ENCODE measurements around the gene CCDC39.

The CCDC39 gene

GRCh38 chr3:180590396-180590795 lies 88.9 kb downstream of the CCDC39 start:
- no peak overlapping the region for H3K4me3 ChIP-seq (ENCODE audit: low read length)
- H3K4me1 ChIP-seq (ENCODE audit: control insufficient read depth, low read depth, low read length): peaks cover 4% of the 10 kb centered on the region
- no peaks in the 10 kb centered on the region for H3K9me3 ChIP-seq (ENCODE audit: control insufficient read depth, low read depth, low read length)
- H3K36me3 ChIP-seq (ENCODE audit: control insufficient read depth, low read depth, low read length): no peaks in the 10 kb centered on the region
- no peak overlapping the region for H3K27ac ChIP-seq (ENCODE audit: low read length)
- H3K27me3 ChIP-seq (ENCODE audit: control insufficient read depth, insufficient read depth, low read length): no peaks in the 10 kb centered on the region
- no peak overlapping the region for H3K9ac ChIP-seq (ENCODE audit: low read length)

GRCh38 chr3:180580934-180581333 lies 98.4 kb downstream of the CCDC39 start:
- Histone ChIP-seq H3K4me3 (ENCODE audit: low read length) (no peak overlapping the region), H3K36me3 (ENCODE audit: control insufficient read depth, low read depth, low read length) (no peaks in the 10 kb centered on the region), H3K27me3 (ENCODE audit: control insufficient read depth, insufficient read depth, low read length) (no peaks in the 10 kb centered on the region), H3K9ac (ENCODE audit: low read length) (no peak overlapping the region), H3K9me3 (ENCODE audit: control insufficient read depth, low read depth, low read length) (no peaks in the 10 kb centered on the region), H3K27ac (ENCODE audit: low read length) (no peak overlapping the region), H3K4me1 (ENCODE audit: control insufficient read depth, low read depth, low read length) (peaks cover 4% of the 10 kb centered on the region)

- H3K4me3 ChIP-seq (ENCODE audit: low read length): no peak overlapping the region
- H3K27me3 ChIP-seq (ENCODE audit: control insufficient read depth, insufficient read depth, low read length): no peaks in the 10 kb centered on the region
- peaks cover 3% of the 10 kb centered on the region for H3K4me1 ChIP-seq (ENCODE audit: control insufficient read depth, low read depth, low read length)
- H3K9me3 ChIP-seq (ENCODE audit: control insufficient read depth, low read depth, low read length): no peaks in the 10 kb centered on the region
- no peaks in the 10 kb centered on the region for H3K36me3 ChIP-seq (ENCODE audit: control insufficient read depth, low read depth, low read length)
- H3K27ac ChIP-seq (ENCODE audit: low read length): no peak overlapping the region
- no peak overlapping the region for H3K9ac ChIP-seq (ENCODE audit: low read length)
These were observed 103.7 kb downstream of the CCDC39 start for GRCh38 chr3:180575571-180575970.

- Histone ChIP-seq H3K36me3 (ENCODE audit: control insufficient read depth, low read depth, low read length) (no peaks in the 10 kb centered on the region), H3K9me3 (ENCODE audit: control insufficient read depth, low read depth, low read length) (no peaks in the 10 kb centered on the region), H3K9ac (ENCODE audit: low read length) (no peak overlapping the region), H3K4me1 (ENCODE audit: control insufficient read depth, low read depth, low read length) (peaks cover 3% of the 10 kb centered on the region), H3K27ac (ENCODE audit: low read length) (no peak overlapping the region), H3K4me3 (ENCODE audit: low read length) (no peak overlapping the region), H3K27me3 (ENCODE audit: control insufficient read depth, insufficient read depth, low read length) (no peaks in the 10 kb centered on the region)
These were observed 107.3 kb downstream of the CCDC39 start for GRCh38 chr3:180571831-180572598.

GRCh38 chr3:180570238-180570637 lies 109.1 kb downstream of the CCDC39 start:
- H3K9me3 ChIP-seq (ENCODE audit: control insufficient read depth, low read depth, low read length): no peaks in the 10 kb centered on the region
- no peaks in the 10 kb centered on the region for H3K36me3 ChIP-seq (ENCODE audit: control insufficient read depth, low read depth, low read length)
- no peak overlapping the region for H3K4me3 ChIP-seq (ENCODE audit: low read length)
- no peak overlapping the region for H3K27ac ChIP-seq (ENCODE audit: low read length)
- peaks cover 3% of the 10 kb centered on the region for H3K4me1 ChIP-seq (ENCODE audit: control insufficient read depth, low read depth, low read length)
- no peak overlapping the region for H3K9ac ChIP-seq (ENCODE audit: low read length)
- H3K27me3 ChIP-seq (ENCODE audit: control insufficient read depth, insufficient read depth, low read length): no peaks in the 10 kb centered on the region

GRCh38 chr3:180564676-180565075 lies 114.6 kb downstream of the CCDC39 start:
- no peak overlapping the region for H3K27ac ChIP-seq (ENCODE audit: low read length)
- no peaks in the 10 kb centered on the region for H3K27me3 ChIP-seq (ENCODE audit: control insufficient read depth, insufficient read depth, low read length)
- no peaks in the 10 kb centered on the region for H3K36me3 ChIP-seq (ENCODE audit: control insufficient read depth, low read depth, low read length)
- H3K9me3 ChIP-seq (ENCODE audit: control insufficient read depth, low read depth, low read length): no peaks in the 10 kb centered on the region
- no peak overlapping the region for H3K9ac ChIP-seq (ENCODE audit: low read length)
- H3K4me3 ChIP-seq (ENCODE audit: low read length): no peak overlapping the region
- H3K4me1 ChIP-seq (ENCODE audit: control insufficient read depth, low read depth, low read length): no peaks in the 10 kb centered on the region
